ENCODE results near the gene CFAP92. TPM values are rescaled to one million over a fixed set of nuclear protein-coding genes. Genes with fewer than 3 reads are reported as not detected.
A peak's percentile ranks its signal among the peaks of the same experiment; 100 is the strongest.

The CFAP92 gene
- total RNA-seq, 1 donor from 2014 or later = 0.52 TPM

- H3K9ac ChIP-seq (ENCODE audit: low read length) = no peak overlapping the region
- no peaks in the 10 kb centered on the region for H3K79me2 ChIP-seq (ENCODE audit: insufficient read depth, low read length)
- Mint-ChIP-seq H3K4me1 (ENCODE audit: low read depth, unreplicated experiment) (no peaks in the 10 kb centered on the region), H3K27ac (ENCODE audit: unreplicated experiment) (no peak overlapping the region), H3K36me3 (ENCODE audit: low read depth, unreplicated experiment) (no peaks in the 10 kb centered on the region), H3K4me3 (ENCODE audit: unreplicated experiment) (no peak overlapping the region), H3K27me3 (ENCODE audit: low read depth, unreplicated experiment) (peaks cover 14% of the 10 kb centered on the region), H3K9me3 (ENCODE audit: unreplicated experiment) (no peaks in the 10 kb centered on the region)
- H2AFZ ChIP-seq (ENCODE audit: low read depth, low read length) = no peak overlapping the region
- H3K9me3 ChIP-seq (ENCODE audit: insufficient read depth, low read depth, low read length) = no peaks in the 10 kb centered on the region
- H3K27ac ChIP-seq (ENCODE audit: low read depth, low read length) = no peak overlapping the region
- TF ChIP-seq EZH2 (IDR thresholded peaks at IDR 0.05; ENCODE audit: insufficient read depth, low read length) (no peak), CTCF (IDR thresholded peaks at IDR 0.05; ENCODE audit: insufficient read depth, low read depth, low read length) (no peak)
- H3K4me2 ChIP-seq (ENCODE audit: low read length) = no peak overlapping the region
- no peaks in the 10 kb centered on the region for H4K20me1 ChIP-seq (ENCODE audit: insufficient read depth, low read length)
- H3K4me3 ChIP-seq (ENCODE audit: insufficient read depth, low read depth, low read length) = no peak overlapping the region
- peaks cover 15% of the 10 kb centered on the region for H3K27me3 ChIP-seq (ENCODE audit: insufficient read depth, low read length)
- DNase-seq (ENCODE audit: low read depth) = peak; percentile 16
- no peaks in the 10 kb centered on the region for H3K4me1 ChIP-seq (ENCODE audit: insufficient read depth, low read length)
- H3K36me3 ChIP-seq (ENCODE audit: insufficient read depth, low read length) = no peaks in the 10 kb centered on the region
- no peak for FAIRE-seq
Measured at GRCh38 chr3:128971421-128972100, 22.3 kb downstream of the CFAP92 start.

- H3K27ac Mint-ChIP-seq (ENCODE audit: unreplicated experiment) = no peak overlapping the region
- H3K9me3 Mint-ChIP-seq (ENCODE audit: unreplicated experiment) = no peaks in the 10 kb centered on the region
- Histone ChIP-seq H3K9me3 (ENCODE audit: insufficient read depth, low read depth, low read length) (no peaks in the 10 kb centered on the region), H3K27me3 (ENCODE audit: insufficient read depth, low read length) (peaks cover 14% of the 10 kb centered on the region), H3K4me2 (ENCODE audit: low read length) (no peak overlapping the region), H3K4me1 (ENCODE audit: insufficient read depth, low read length) (no peaks in the 10 kb centered on the region), H2AFZ (ENCODE audit: low read depth, low read length) (no peak overlapping the region), H3K36me3 (ENCODE audit: insufficient read depth, low read length) (no peaks in the 10 kb centered on the region), H3K27ac (ENCODE audit: low read depth, low read length) (no peak overlapping the region), H3K4me3 (ENCODE audit: insufficient read depth, low read depth, low read length) (no peak overlapping the region), H3K79me2 (ENCODE audit: insufficient read depth, low read length) (no peaks in the 10 kb centered on the region), H3K9ac (ENCODE audit: low read length) (no peak overlapping the region), H4K20me1 (ENCODE audit: insufficient read depth, low read length) (no peaks in the 10 kb centered on the region)
- TF ChIP-seq EZH2 (IDR thresholded peaks at IDR 0.05; ENCODE audit: insufficient read depth, low read length) (no peak), CTCF (IDR thresholded peaks at IDR 0.05; ENCODE audit: insufficient read depth, low read depth, low read length) (no peak)
- H3K4me3 Mint-ChIP-seq (ENCODE audit: unreplicated experiment) = no peak overlapping the region
- no peaks in the 10 kb centered on the region for H3K36me3 Mint-ChIP-seq (ENCODE audit: low read depth, unreplicated experiment)
- DNase-seq (ENCODE audit: low read depth) = no peak
- H3K27me3 Mint-ChIP-seq (ENCODE audit: low read depth, unreplicated experiment) = peaks cover 11% of the 10 kb centered on the region
- FAIRE-seq = no peak
- H3K4me1 Mint-ChIP-seq (ENCODE audit: low read depth, unreplicated experiment) = no peaks in the 10 kb centered on the region
Measured at GRCh38 chr3:128970740-128971047, 23.2 kb downstream of the CFAP92 start.

- H3K9me3 Mint-ChIP-seq (ENCODE audit: unreplicated experiment) = peaks cover 3% of the 10 kb centered on the region
- Histone ChIP-seq H3K27ac (ENCODE audit: low read depth, low read length) (no peak overlapping the region), H3K79me2 (ENCODE audit: insufficient read depth, low read length) (no peaks in the 10 kb centered on the region), H3K4me2 (ENCODE audit: low read length) (no peak overlapping the region), H3K4me1 (ENCODE audit: insufficient read depth, low read length) (no peaks in the 10 kb centered on the region), H3K4me3 (ENCODE audit: insufficient read depth, low read depth, low read length) (no peak overlapping the region), H3K36me3 (ENCODE audit: insufficient read depth, low read length) (no peaks in the 10 kb centered on the region), H3K9ac (ENCODE audit: low read length) (no peak overlapping the region), H3K9me3 (ENCODE audit: insufficient read depth, low read depth, low read length) (no peaks in the 10 kb centered on the region), H4K20me1 (ENCODE audit: insufficient read depth, low read length) (no peaks in the 10 kb centered on the region), H3K27me3 (ENCODE audit: insufficient read depth, low read length) (peaks cover 14% of the 10 kb centered on the region), H2AFZ (ENCODE audit: low read depth, low read length) (no peak overlapping the region)
- H3K27ac Mint-ChIP-seq (ENCODE audit: unreplicated experiment) = no peak overlapping the region
- no peak overlapping the region for H3K4me3 Mint-ChIP-seq (ENCODE audit: unreplicated experiment)
- DNase-seq (ENCODE audit: low read depth) (no peak), FAIRE-seq (no peak)
- no peaks in the 10 kb centered on the region for H3K4me1 Mint-ChIP-seq (ENCODE audit: low read depth, unreplicated experiment)
- H3K36me3 Mint-ChIP-seq (ENCODE audit: low read depth, unreplicated experiment) = no peaks in the 10 kb centered on the region
- TF ChIP-seq EZH2 (IDR thresholded peaks at IDR 0.05; ENCODE audit: insufficient read depth, low read length) (no peak), CTCF (IDR thresholded peaks at IDR 0.05; ENCODE audit: insufficient read depth, low read depth, low read length) (peak; percentile 96)
- peaks cover 15% of the 10 kb centered on the region for H3K27me3 Mint-ChIP-seq (ENCODE audit: low read depth, unreplicated experiment)
Measured at GRCh38 chr3:128969993-128970739, 23.7 kb downstream of the CFAP92 start.
